Measurements from ENCODE around the gene KLRC2.
A peak's percentile ranks its signal among the peaks of the same experiment; 100 is the strongest.

The KLRC2 gene

GRCh38 chr12:10385166-10385613, 50.6 kb downstream of the KLRC2 start:
- peaks cover 99% of the 10 kb centered on the region for H3K79me2 ChIP-seq (ENCODE audit: insufficient read depth, low read length)
- no peak overlapping the region for H2AFZ ChIP-seq (ENCODE audit: low read length)
- peaks cover 35% of the 10 kb centered on the region for H3K4me1 ChIP-seq (ENCODE audit: insufficient read depth, low read length, severe bottlenecking)
- no peak for TF ChIP-seq CTCF (IDR thresholded peaks at IDR 0.05; ENCODE audit: low read length)
- no peak for TF ChIP-seq EZH2 (IDR thresholded peaks at IDR 0.05; ENCODE audit: borderline replicate concordance, low read length)
- no peaks in the 10 kb centered on the region for H3F3A ChIP-seq (ENCODE audit: insufficient read depth, low read length)
- H3K27ac ChIP-seq (ENCODE audit: low read depth, low read length, poor library complexity, severe bottlenecking): no peak overlapping the region
- no peak overlapping the region for H3K9ac ChIP-seq (ENCODE audit: low read length)
- no peaks in the 10 kb centered on the region for H3K27me3 ChIP-seq (ENCODE audit: insufficient read depth, low read length)
- H3K36me3 ChIP-seq (ENCODE audit: insufficient read depth, low read length): peaks cover 75% of the 10 kb centered on the region
- no peak overlapping the region for H3K4me2 ChIP-seq (ENCODE audit: low read length)
- no peak overlapping the region for H3K4me3 ChIP-seq (ENCODE audit: low read depth, low read length, poor library complexity, severe bottlenecking)
- no peaks in the 10 kb centered on the region for H3K9me2 ChIP-seq (ENCODE audit: low read depth, low read length)
- H4K20me1 ChIP-seq (ENCODE audit: insufficient read depth, low read length): no peaks in the 10 kb centered on the region
- peaks cover 8% of the 10 kb centered on the region for H3K9me3 ChIP-seq (ENCODE audit: low read length)

GRCh38 chr12:10384191-10384590, 51.6 kb downstream of the KLRC2 start:
- no peak overlapping the region for H2AFZ ChIP-seq (ENCODE audit: low read length)
- peaks cover 25% of the 10 kb centered on the region for H3K4me1 ChIP-seq (ENCODE audit: insufficient read depth, low read length, severe bottlenecking)
- TF ChIP-seq EZH2 (IDR thresholded peaks at IDR 0.05; ENCODE audit: borderline replicate concordance, low read length) (no peak), CTCF (IDR thresholded peaks at IDR 0.05; ENCODE audit: low read length) (no peak)
- peaks cover 85% of the 10 kb centered on the region for H3K36me3 ChIP-seq (ENCODE audit: insufficient read depth, low read length)
- H3K27ac ChIP-seq (ENCODE audit: low read depth, low read length, poor library complexity, severe bottlenecking): no peak overlapping the region
- H3K9ac ChIP-seq (ENCODE audit: low read length): no peak overlapping the region
- H3K79me2 ChIP-seq (ENCODE audit: insufficient read depth, low read length): peaks cover 90% of the 10 kb centered on the region
- peaks cover 8% of the 10 kb centered on the region for H3K9me3 ChIP-seq (ENCODE audit: low read length)
- no peaks in the 10 kb centered on the region for H3K9me2 ChIP-seq (ENCODE audit: low read depth, low read length)
- H4K20me1 ChIP-seq (ENCODE audit: insufficient read depth, low read length): no peaks in the 10 kb centered on the region
- H3K27me3 ChIP-seq (ENCODE audit: insufficient read depth, low read length): no peaks in the 10 kb centered on the region
- no peak overlapping the region for H3K4me3 ChIP-seq (ENCODE audit: low read depth, low read length, poor library complexity, severe bottlenecking)
- no peaks in the 10 kb centered on the region for H3F3A ChIP-seq (ENCODE audit: insufficient read depth, low read length)
- H3K4me2 ChIP-seq (ENCODE audit: low read length): no peak overlapping the region

GRCh38 chr12:10381928-10382628, 53.7 kb downstream of the KLRC2 start:
- peaks cover 8% of the 10 kb centered on the region for H3K9me3 ChIP-seq (ENCODE audit: low read length)
- H3K4me1 ChIP-seq (ENCODE audit: insufficient read depth, low read length, severe bottlenecking): peaks cover 5% of the 10 kb centered on the region
- TF ChIP-seq EZH2 (IDR thresholded peaks at IDR 0.05; ENCODE audit: borderline replicate concordance, low read length) (no peak), CTCF (IDR thresholded peaks at IDR 0.05; ENCODE audit: low read length) (no peak)
- H3K9ac ChIP-seq (ENCODE audit: low read length): no peak overlapping the region
- no peak overlapping the region for H3K4me3 ChIP-seq (ENCODE audit: low read depth, low read length, poor library complexity, severe bottlenecking)
- H3K9me2 ChIP-seq (ENCODE audit: low read depth, low read length): no peaks in the 10 kb centered on the region
- H2AFZ ChIP-seq (ENCODE audit: low read length): no peak overlapping the region
- peak overlapping the region; percentile 21 for H3K27ac ChIP-seq (ENCODE audit: low read depth, low read length, poor library complexity, severe bottlenecking)
- H4K20me1 ChIP-seq (ENCODE audit: insufficient read depth, low read length): no peaks in the 10 kb centered on the region
- H3F3A ChIP-seq (ENCODE audit: insufficient read depth, low read length): no peaks in the 10 kb centered on the region
- H3K27me3 ChIP-seq (ENCODE audit: insufficient read depth, low read length): no peaks in the 10 kb centered on the region
- H3K36me3 ChIP-seq (ENCODE audit: insufficient read depth, low read length): peaks cover 100% of the 10 kb centered on the region
- peaks cover 72% of the 10 kb centered on the region for H3K79me2 ChIP-seq (ENCODE audit: insufficient read depth, low read length)
- no peak overlapping the region for H3K4me2 ChIP-seq (ENCODE audit: low read length)
